NCI-H82 treated with DMSO at 0.1 percent for 48 hours (cell line): ENCODE data around the gene ZNF784.

Source experiments
- DNase-seq: peaks from one replicate; lab custom pipeline; 2025; ENCODE audit not compliant: unreplicated experiment; lab: John Stamatoyannopoulos, UW

The ZNF784 gene

DNA sequence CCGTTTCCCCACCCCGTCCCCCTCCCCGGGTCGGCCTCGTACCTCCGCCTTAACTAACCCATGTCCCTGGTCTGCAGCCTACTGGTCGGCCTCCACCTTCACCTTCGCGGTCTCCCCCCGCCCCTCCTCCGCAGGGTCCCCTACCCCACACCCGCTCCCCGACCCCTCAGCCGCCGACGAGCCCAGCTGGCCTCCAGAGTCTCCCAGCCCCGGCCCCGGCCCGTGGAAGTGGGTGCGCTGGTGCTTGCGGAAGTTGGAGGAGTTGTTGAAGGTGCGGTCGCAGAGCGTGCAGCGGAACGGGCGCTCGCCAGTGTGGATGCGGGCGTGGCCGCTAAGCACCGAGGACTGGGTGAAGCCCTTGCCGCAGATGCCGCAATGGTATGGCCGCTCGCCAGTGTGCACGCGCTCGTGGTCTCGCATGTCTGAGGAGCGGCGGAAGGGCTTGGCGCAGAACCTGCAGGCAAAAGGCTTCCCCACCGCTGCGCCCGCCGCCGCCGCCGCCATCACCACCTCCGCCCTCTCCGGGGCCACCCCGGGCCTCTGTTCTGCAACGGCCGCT is 2.6 kb downstream of the ZNF784 start:
- no peak for DNase-seq

DNA sequence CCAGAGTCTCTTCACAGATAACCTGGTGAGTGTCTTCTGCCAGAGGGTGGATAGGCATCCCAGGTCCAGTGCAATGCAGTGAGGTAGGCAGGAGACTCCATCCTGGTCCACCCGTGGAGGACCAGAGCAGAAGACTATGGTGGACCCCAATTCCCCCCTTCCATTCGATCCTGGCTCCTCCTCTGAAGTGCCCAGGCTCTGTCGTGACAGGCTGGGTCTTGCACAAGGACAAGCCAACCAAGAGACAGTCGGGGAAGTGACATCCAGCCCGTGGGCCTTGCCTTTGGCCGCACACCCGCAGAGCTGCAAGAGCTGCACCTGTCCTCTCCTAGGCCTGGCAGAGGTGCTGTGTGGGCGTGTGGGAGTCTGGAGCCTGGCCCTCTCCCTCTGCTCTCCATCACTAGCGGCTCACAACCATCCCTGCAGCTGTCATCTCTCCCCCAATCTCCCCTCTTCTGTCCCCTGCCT is 3.1 kb downstream of the ZNF784 start:
- DNase-seq: no peak

DNA sequence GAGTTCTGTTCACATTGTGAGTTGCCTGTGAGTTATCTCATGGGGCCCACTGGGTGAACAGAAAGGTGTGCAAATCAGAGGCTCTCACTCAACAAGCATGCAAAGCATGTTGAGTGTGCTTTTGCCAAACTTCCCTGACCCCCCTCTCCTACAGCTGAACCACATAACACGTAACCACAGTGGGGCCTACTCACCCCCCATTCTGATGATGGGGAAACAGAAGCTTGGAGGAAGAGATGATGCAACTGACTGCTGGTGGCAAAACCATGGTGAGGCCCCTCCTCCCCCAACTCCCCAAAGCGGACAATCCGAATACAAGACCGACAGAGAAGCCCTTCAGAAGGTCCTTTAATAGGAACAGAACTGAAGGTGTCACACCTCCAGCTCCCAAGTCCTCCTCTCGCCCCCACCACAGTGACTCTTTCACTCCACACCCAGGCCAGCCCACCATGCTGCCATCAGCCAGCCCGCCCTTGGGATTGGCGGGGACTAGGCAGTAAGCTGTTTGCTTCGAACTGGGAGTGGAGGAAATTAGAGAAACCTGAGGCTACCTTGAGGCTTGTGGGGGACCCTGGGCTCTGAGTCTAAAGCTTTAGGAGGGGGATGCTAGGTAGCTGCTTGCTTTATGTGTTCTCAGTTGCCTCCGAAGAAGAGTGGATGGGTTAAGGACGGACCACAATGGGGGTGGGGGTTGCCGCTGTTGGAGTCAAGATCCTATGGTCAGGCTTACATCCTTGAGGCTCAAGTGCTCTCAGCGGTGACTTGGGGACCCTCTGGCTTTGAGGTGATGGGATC is 3.8 kb downstream of the ZNF784 start:
- DNase-seq: no peak

DNA sequence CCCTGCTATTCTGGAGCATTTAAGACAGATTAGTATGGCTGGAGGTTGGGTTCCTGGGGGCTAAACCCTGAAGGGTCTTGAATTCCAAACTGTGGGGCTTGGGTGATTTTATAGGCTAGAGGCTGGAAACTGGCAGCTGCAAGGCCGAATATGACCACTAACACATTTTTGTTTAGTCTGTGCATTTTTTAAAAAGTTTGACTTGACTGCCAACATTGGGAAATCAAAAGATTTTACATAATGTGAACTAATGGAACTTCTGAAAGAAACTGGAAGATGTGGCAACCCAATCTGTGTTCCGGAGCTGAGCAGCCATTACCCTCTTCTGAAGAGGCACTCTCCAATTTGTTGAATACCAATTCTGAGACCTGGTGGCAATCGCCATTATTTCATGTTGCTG is 5.1 kb downstream of the ZNF784 start:
- DNase-seq: no peak

DNA sequence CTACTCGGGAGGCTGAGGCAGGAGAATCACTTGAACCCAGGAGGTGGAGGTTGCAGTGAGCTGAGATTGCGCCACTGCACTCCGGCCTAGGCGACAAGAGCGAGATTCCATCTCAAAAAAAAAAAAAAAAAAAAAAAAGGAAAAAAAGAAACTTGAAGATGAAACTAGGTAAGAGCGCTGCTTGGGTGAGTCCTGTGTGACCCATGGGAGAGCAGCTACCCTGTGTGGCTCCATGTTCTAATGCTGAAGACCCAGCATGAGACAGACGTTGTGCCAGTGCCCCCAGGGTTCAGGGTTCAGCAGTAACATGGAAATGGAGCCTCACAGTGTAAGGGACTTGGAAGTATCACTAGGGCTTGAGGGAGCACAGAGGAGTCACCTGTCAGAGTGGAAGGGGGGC is 5.9 kb downstream of the ZNF784 start:
- DNase-seq: no peak

DNA sequence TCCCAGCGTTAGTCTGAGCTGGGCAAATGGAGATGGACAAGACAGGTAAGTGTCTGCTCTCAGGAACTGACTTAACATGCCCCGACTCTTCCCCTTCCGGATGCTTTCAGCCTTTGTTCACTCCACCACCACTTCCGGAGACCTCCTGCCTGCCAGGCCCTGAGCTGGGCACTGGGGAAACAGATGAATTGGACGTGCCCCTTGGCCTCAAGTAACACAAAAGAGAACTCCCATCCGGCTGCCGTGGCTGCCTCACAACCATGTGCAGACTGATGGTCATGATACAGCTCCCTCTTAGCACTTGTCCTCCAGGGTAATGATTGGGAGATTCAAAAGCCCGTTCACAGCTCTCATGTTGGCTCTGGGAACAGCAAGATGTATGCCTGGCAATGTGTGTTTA is 6.9 kb downstream of the ZNF784 start:
- DNase-seq: no peak

DNA sequence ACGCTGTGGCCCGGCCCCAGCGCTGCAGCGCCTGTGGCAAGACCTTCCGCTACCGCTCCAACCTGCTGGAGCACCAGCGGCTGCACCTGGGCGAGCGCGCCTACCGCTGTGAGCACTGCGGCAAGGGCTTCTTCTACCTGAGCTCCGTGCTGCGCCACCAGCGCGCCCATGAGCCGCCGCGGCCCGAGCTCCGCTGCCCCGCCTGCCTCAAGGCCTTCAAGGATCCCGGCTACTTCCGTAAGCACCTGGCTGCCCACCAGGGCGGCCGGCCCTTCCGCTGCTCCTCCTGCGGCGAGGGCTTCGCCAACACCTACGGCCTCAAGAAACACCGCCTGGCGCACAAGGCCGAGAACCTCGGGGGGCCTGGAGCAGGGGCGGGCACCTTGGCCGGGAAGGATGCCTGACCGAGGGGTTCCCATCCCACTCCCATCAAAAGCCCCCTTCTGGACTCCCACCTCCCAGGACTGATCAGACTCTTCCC is 7.9 kb downstream of the ZNF784 start:
- DNase-seq: no peak

DNA sequence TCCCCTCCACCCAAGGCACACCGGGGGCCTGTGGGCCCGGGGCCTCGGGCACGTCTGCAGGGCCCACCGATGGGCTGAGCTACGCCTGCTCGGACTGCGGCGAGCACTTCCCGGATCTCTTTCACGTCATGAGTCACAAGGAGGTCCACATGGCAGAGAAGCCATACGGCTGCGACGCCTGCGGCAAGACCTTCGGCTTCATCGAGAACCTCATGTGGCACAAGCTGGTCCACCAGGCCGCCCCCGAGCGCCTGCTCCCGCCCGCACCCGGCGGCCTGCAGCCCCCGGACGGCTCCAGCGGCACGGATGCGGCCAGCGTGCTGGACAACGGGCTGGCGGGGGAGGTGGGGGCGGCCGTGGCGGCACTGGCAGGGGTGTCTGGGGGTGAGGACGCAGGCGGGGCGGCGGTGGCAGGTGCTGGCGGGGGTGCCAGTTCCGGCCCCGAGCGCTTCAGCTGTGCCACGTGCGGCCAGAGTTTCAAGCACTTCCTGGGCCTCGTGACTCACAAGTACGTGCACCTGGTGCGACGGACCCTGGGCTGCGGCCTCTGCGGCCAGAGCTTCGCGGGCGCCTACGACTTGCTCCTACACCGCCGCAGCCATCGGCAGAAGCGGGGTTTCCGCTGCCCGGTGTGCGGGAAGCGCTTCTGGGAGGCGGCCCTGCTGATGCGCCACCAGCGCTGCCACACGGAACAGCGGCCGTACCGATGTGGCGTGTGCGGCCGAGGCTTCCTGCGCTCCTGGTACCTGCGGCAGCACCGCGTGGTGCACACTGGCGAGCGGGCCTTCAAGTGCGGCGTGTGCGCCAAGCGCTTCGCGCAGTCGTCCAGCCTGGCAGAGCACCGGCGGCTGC is 8.6 kb downstream of the ZNF784 start:
- no peak for DNase-seq

DNA sequence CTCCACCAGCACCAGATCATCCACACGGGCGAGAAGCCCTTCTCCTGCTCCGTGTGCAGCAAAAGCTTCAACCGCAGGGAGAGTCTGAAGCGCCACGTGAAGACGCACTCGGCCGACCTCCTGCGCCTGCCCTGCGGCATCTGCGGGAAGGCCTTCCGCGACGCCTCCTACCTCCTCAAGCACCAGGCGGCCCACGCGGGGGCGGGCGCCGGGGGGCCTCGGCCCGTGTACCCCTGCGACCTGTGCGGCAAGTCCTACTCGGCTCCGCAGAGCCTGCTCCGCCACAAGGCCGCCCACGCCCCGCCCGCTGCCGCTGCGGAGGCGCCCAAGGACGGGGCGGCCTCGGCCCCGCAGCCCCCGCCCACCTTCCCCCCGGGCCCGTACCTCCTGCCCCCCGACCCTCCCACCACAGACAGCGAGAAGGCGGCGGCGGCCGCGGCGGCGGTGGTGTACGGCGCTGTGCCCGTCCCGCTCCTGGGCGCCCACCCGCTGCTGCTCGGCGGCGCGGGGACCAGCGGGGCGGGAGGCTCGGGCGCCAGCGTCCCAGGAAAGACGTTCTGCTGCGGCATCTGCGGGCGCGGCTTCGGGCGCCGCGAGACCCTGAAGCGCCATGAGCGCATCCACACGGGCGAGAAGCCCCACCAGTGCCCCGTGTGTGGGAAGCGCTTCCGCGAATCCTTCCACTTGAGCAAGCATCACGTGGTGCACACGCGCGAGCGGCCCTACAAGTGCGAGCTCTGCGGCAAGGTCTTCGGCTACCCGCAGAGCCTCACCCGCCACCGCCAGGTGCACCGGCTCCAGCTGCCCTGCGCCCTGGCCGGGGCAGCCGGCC is 9.4 kb downstream of the ZNF784 start:
- no peak for DNase-seq

DNA sequence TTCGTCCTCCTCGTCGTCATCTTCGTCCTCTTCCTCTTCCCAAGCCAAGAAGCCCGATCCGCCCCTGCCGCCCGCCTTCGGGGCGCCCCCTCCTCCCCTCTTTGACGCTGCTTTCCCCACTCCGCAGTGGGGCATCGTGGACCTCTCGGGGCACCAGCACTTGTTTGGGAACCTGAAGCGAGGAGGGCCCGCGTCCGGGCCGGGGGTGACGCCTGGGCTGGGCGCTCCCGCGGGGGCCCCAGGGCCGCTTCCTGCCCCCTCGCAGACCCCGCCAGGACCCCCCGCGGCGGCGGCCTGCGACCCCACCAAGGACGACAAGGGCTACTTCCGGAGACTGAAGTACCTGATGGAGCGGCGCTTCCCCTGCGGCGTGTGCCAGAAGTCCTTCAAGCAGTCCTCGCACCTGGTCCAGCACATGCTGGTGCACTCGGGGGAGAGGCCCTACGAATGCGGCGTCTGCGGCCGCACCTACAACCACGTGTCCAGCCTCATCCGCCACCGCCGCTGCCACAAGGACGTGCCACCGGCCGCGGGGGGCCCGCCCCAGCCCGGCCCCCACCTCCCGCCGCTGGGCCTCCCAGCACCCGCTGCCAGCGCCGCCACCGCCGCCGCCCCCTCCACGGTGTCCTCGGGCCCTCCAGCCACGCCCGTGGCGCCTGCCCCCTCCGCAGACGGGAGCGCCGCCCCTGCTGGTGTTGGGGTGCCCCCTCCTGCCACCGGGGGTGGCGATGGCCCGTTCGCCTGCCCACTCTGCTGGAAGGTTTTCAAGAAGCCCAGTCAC is 10.2 kb downstream of the ZNF784 start:
- no peak for DNase-seq

DNA sequence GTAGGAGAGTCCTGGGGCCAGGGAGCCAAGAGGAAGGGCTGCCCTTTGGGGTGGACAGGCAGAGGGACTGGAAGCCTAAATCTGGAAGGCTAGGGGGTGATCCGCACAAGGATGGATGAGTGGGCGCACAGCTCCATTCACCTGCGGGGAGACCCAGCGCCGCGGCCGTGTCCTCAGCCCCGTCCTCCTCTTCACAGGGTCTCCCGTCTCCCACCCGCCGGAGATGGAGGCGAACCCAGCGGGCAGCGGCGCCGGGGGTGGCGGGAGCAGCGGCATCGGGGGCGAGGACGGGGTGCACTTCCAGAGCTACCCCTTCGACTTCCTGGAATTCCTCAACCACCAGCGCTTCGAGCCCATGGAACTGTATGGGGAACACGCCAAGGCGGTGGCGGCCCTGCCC is 11.0 kb downstream of the ZNF784 start:
- no peak for DNase-seq

DNA sequence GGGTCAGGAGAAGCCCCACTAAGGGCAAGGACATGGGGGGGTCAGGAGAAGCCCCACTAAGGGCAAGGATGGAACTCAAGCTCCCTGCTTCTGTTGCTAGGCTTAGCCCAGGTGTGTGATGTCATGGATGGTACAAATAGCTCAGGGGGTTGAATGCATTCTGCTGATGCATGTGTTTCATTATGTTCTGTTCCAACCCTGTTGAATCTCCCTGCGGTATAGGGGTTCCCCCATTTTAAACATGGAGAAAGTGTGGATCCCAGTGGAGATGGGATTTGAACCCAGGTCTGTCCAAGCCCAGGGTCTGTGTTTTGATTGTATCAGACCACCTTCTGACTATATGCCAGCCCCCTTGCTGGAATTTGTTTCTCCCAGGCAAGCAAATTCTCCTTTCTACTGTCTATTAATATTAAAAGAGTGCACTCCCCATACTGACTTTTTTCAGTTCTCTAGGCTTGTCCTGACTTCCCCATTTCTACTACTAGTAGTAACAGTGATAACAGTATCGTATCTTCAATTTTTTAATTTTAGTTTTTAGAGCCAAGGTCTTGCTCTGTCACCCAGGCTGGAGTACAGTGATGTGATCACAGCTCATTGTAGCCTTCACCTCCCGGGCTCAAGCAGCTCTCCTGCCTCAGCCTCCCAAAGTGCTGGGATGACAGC is 12.3 kb downstream of the ZNF784 start:
- no peak for DNase-seq

DNA sequence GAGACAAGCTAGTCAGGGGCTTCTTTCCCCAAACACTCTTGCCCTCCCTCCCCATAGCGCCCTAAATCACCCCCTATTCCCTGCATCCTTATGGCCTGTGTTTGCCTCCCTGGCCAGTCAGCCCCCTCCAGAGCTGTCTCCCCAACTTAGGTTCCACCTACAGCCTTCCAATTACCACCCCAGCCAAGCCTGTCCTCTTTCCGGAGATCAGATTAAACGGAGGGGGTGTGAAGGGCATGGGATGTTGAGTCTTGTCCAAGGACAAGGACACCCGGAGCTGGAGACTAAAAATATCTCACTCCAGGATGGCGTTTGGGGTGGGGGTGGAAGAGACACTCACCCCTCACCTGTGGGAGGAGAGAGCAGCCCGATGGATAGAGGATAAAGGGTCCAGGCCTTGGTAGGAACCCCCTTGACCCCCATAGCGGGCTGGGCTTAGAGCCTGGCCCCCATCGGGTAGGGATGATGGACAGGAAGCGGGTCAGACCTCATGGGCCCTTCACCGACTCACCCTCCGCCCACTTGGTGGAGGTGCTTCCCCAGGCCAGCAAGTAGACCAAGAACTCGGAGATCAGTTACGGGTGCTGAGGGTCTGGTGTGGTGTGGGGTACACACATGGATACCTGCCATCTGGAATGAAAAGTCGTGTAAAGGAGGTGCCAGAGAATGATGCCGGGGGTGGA is 12.9 kb downstream of the ZNF784 start:
- DNase-seq: no peak

DNA sequence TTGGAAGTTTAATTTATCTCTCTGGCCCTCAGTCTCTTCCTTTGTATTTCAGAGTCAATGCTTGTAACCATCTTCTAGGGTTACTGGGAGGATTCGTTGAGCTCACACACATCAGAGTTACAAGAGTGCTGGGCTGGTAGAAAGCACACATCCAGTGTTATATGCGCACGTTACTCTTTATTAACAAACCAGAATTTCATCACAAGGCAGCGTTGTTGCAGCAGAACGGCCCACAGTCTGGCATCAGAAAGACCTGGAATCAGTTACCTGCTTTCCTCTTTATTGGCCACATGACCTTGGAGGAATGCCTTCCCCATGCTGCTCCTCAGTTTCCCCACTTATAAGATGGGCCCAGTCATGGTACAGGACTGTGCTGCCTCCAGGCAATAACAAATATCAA is 15.0 kb downstream of the ZNF784 start:
- DNase-seq: no peak

DNA sequence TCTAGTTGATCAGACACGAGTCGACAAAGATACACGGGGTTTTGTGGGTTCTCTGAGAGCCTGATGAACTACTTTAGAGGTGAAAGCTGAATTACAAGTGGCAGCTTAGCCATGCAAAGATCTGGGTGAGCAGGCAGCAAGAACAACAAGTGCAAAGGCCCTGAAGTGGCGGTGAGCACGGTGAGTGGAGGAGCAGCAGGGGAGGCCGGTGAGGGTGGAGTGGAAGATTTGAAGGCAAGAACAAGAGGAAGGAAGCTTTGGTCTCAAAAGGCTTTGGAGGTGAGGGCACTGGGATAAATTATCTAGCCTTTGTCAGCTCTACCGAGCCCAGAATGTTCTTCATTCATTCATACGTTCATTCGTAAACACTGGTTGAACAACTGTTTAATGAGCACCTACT is 17.5 kb downstream of the ZNF784 start:
- DNase-seq: no peak

DNA sequence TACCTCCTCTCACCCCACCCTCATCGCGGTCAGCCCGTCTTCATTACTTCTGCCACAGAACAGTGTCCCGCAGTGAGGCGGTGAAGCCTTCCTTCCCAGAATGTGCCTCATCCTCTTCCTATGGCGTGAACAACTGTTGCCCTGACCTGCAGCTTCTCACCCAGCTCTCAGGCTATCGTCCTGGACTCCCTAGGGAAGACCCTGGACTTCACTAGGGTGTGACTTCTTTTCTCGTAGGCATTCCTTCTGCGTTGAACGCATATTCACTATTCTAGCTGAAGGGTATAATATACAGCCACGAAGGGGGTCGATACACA is 17.9 kb downstream of the ZNF784 start:
- no peak for DNase-seq

DNA sequence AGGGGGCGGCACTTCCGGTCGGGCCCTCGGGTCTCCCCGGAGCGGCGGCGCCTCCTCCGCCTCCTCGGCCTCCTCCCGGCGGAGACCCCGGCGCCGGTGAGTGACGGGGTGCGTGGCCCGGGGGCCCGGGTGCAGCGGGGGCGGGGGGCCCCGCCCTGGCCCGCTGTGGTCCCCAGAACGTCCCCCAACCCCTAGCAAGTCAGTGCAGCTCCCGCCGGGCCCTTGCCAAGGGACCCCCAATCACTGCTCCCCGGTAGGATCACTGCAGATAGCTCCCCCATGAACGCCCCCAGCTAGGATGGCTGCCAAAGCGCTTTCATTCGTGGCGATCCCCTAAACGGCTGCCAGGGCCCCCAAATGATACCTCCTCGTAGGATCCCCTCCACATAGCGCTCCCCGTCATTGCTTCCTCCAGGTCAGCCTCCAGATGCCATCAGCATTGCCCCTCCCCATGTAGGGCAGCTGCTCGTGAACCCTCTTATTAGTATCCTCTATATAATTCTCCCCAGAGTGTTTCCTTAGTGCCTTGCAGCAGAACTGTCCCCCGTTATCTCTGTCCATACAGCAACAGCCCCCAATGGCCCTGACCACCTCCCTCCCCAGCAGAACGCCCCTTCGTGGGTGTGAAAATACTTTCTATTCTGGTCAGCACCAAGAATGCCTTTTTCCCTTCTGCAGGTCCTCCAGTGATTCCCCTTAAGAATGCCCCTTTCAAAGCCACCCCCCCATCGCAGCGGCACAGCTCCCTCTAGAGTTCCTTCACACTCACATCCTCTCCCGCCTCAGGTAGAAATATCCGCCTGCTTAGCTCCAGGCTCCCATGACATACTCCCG is 18.5 kb downstream of the ZNF784 start, which contains the start of gene ZNF865:
TSS of gene ZNF865 (plus strand) at position 11 of the 834 bp plus-strand sequence. CDS start 7,972 bp downstream, outside the sequence.
- DNase-seq: peak; percentile 75

DNA sequence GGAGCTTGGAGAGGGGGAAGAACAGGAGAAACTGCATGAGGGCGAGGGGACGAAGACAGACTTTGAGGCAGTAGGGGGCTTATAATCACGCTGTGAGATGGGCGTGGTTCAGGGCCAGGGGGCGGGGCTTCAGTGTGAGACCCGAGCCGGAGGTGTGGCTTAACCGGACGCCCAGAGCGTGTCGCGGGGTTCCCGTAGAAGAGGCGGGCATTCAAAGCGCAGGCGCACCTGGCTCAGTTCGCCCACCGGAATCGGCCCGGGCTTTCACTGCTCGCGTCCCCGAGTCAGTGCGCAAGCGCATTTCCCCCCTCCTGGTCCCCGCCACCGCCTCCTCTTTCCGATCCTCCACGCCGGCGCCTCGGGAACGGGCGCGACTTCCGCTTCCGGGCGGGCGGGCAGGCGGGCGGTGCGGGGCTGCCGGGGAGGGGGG is 19.1 kb downstream of the ZNF784 start:
- peak; percentile 97 for DNase-seq
